OCI-LY3 (cell line): ENCODE data around the gene OR6S1.

Source experiments
- EZH2phosphoT487 ChIP-seq: fragments of 200-600 bp; shearing (Covaris generic); IDR thresholded peaks from 2 replicates; pipeline ENCODE4 v1.6.1; 2018; ENCODE audit warnings: antibody characterized with exemption, mixed run types, low read depth
- TF ChIP-seq, protein P1 (sequence below): fragments of 200-600, 300-600 bp; sonication (generic); IDR thresholded peaks from 2 replicates; pipeline ENCODE4 v1.5.1; 2014; ENCODE audit warnings: antibody characterized with exemption, low read length, low read depth

DNA sequence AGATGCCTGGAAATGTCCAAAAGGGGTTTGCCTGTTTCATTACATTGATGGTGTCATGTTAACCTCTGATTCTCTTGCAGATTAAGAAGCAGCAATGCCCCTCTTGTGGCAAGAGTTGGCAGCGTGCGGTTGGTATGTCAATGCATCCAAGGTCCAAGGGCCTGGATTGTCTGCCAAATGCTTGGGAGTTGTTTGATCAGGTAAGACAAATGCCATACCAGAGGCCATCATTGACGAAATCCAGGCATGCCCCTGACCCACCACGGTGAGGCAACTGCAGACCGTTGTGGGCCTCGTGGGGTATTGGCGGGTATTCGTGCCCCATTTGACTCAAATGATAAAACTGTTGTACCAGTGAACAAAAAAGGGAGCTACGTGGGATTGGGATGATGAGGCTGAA lies 38.9 kb downstream of the OR6S1 start:
- TF ChIP-seq, protein P1, sequence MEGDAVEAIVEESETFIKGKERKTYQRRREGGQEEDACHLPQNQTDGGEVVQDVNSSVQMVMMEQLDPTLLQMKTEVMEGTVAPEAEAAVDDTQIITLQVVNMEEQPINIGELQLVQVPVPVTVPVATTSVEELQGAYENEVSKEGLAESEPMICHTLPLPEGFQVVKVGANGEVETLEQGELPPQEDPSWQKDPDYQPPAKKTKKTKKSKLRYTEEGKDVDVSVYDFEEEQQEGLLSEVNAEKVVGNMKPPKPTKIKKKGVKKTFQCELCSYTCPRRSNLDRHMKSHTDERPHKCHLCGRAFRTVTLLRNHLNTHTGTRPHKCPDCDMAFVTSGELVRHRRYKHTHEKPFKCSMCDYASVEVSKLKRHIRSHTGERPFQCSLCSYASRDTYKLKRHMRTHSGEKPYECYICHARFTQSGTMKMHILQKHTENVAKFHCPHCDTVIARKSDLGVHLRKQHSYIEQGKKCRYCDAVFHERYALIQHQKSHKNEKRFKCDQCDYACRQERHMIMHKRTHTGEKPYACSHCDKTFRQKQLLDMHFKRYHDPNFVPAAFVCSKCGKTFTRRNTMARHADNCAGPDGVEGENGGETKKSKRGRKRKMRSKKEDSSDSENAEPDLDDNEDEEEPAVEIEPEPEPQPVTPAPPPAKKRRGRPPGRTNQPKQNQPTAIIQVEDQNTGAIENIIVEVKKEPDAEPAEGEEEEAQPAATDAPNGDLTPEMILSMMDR, result no peak
- no peak for TF ChIP-seq EZH2phosphoT487
